Endothelial cell of umbilical vein (primary cell): ENCODE results near the gene DEFB126. TPM values are rescaled to one million over a fixed set of nuclear protein-coding genes. Genes with fewer than 3 reads are reported as not detected.

Experiments
- BruUV-seq: library from RNA; stranded (reverse); fragments of 400-500 nt; replicated peaks from 2 replicates; lab custom pipeline; 2021; lab: Mats Ljungman, UMichigan
- CTCF ChIA-PET: fragments of 300-600, 350-600 bp; sonication (Branson Sonifier 250); formaldehyde crosslinking; loops from one replicate; lab custom pipeline; 2021; ENCODE audit warnings: antibody characterized with exemption, inconsistent platforms; lab: Charles Lee
- POLR2A ChIA-PET: fragments of 300-600, 350-600 bp; sonication (Branson Sonifier 250); formaldehyde crosslinking; loops from one replicate; lab custom pipeline; 2021; ENCODE audit warnings: antibody characterized with exemption, inconsistent platforms; lab: Charles Lee
- DNase-seq: peaks from one replicate; pipeline ENCODE4 v3.0.0-alpha.2; 2011; ENCODE audit warnings: low read depth, low spot score
- FAIRE-seq: peaks from 2 replicates; lab custom pipeline; 2011; peaks lifted over from hg19 to GRCh38; lab: Jason Lieb, UNC
- H2AFZ ChIP-seq: 2 replicates; pipeline ENCODE4 v1.6.0; 2012; ENCODE audit warnings: low read depth, low read length, control low read depth, inconsistent platforms
- H3K27ac ChIP-seq: 2 replicates; pipeline ENCODE4 v1.5.1; 2011; ENCODE audit warnings: low read depth, mild to moderate bottlenecking, control low read depth, low read length, moderate library complexity; ENCODE audit not compliant: insufficient read depth
- H3K27me3 ChIP-seq, 2 experiments: 2 replicates each; pipeline versions ENCODE4 v1.6.0 to v1.6.1; 2011; ENCODE audit warnings: low read length in 2 of 2, mixed read lengths in 1 of 2; ENCODE audit not compliant: control insufficient read depth in 2 of 2, insufficient read depth in 2 of 2
- H3K36me3 ChIP-seq, 2 experiments: 2 replicates in 1 of 2; 3 replicates in 1 of 2; pipeline ENCODE4 v1.5.1; 2011; ENCODE audit warnings: low read length in 2 of 2, mild to moderate bottlenecking in 1 of 2, moderate library complexity in 1 of 2; ENCODE audit not compliant: control insufficient read depth in 2 of 2, insufficient read depth in 2 of 2; ENCODE audit errors: extremely low read depth in 1 of 2
- H3K4me1 ChIP-seq: 3 replicates; pipeline ENCODE4 v1.5.1; 2011; ENCODE audit warnings: mild to moderate bottlenecking, low read length; ENCODE audit not compliant: control insufficient read depth, insufficient read depth; ENCODE audit errors: extremely low read depth
- H3K4me2 ChIP-seq: 2 replicates; pipeline ENCODE4 v1.6.1; 2011; ENCODE audit warnings: low read length, control low read depth, mixed read lengths; ENCODE audit not compliant: insufficient read depth
- H3K4me3 ChIP-seq, 3 experiments: fragments of 200-600 bp in 1 of 3; sonication (generic), shearing (Covaris generic) in 1 of 3; replicated peaks in 1 of 3; 2 replicates each; pipeline ENCODE4 v1.5.1; 2011 to 2016; ENCODE audit warnings: control low read depth in 3 of 3, low read length in 3 of 3, mild to moderate bottlenecking in 2 of 3, inconsistent platforms in 1 of 3, low read depth in 1 of 3, moderate library complexity in 1 of 3; ENCODE audit not compliant: insufficient read depth in 1 of 3
- H3K79me2 ChIP-seq: 2 replicates; pipeline ENCODE4 v1.6.0; 2012; ENCODE audit warnings: low read length, inconsistent platforms; ENCODE audit not compliant: control insufficient read depth, insufficient read depth
- H3K9ac ChIP-seq: replicated peaks from 2 replicates; pipeline ENCODE3; 2011; ENCODE audit warnings: low read length, control low read depth; ENCODE audit not compliant: insufficient read depth; ENCODE audit errors: extremely low read depth
- H3K9me1 ChIP-seq: replicated peaks from 3 replicates; pipeline ENCODE4 v1.6.0; 2011; ENCODE audit warnings: mild to moderate bottlenecking, low read length; ENCODE audit not compliant: control insufficient read depth, insufficient read depth; ENCODE audit errors: extremely low read depth
- H3K9me3 ChIP-seq: replicated peaks from 2 replicates; pipeline ENCODE4 v1.5.1; 2012; ENCODE audit warnings: low read length, inconsistent platforms; ENCODE audit not compliant: control insufficient read depth, insufficient read depth
- H4K20me1 ChIP-seq: replicated peaks from 2 replicates; pipeline ENCODE3; 2011; ENCODE audit warnings: mild to moderate bottlenecking, low read length; ENCODE audit not compliant: control insufficient read depth, insufficient read depth; ENCODE audit errors: extremely low read depth
- CTCF ChIP-seq, 2 donors: IDR thresholded peaks; 1 replicate in 1 of 2; 2 replicates in 1 of 2; pipeline ENCODE4 v1.5.1; 2011; ENCODE audit warnings: low read length in 2 of 2, mild to moderate bottlenecking in 2 of 2, moderate library complexity in 2 of 2, control low read depth in 1 of 2, inconsistent platforms in 1 of 2, low read depth in 1 of 2; ENCODE audit not compliant: insufficient read depth in 1 of 2; ENCODE audit errors: extremely low read depth in 1 of 2
- EZH2 ChIP-seq: IDR thresholded peaks from 2 replicates; pipeline ENCODE4 v1.6.1; 2012; ENCODE audit warnings: borderline replicate concordance, low read depth, mild to moderate bottlenecking, moderate library complexity, low read length, inconsistent platforms; ENCODE audit not compliant: severe bottlenecking
- FOS ChIP-seq: IDR thresholded peaks from 2 replicates; pipeline ENCODE4 v1.6.1; 2011; ENCODE audit warnings: mild to moderate bottlenecking, low read length, moderate library complexity, borderline replicate concordance; ENCODE audit not compliant: insufficient read depth
- GATA2 ChIP-seq: IDR thresholded peaks from 2 replicates; pipeline ENCODE4 v1.7.0; 2011; ENCODE audit warnings: low read depth, mild to moderate bottlenecking, moderate library complexity, mixed read lengths, low read length; ENCODE audit not compliant: insufficient read length, insufficient read depth
- JUN ChIP-seq: IDR thresholded peaks from 2 replicates; pipeline ENCODE4 v1.6.1; 2011; ENCODE audit warnings: borderline replicate concordance, low read depth; ENCODE audit not compliant: insufficient read length, insufficient read depth
- MAX ChIP-seq: IDR thresholded peaks from 2 replicates; pipeline ENCODE4 v1.6.1; 2011; ENCODE audit not compliant: insufficient read depth, insufficient read length
- MYC ChIP-seq: IDR thresholded peaks from one replicate; pipeline ENCODE4 v1.6.1; 2011; ENCODE audit warnings: mild to moderate bottlenecking, low read depth, low read length
- POLR2A ChIP-seq: IDR thresholded peaks from 2 replicates; pipeline ENCODE4 v1.6.1; 2012; ENCODE audit warnings: low read depth, mild to moderate bottlenecking, control low read depth, low read length
- POLR2AphosphoS5 ChIP-seq: IDR thresholded peaks from 2 replicates; pipeline ENCODE4 v1.6.1; 2012; ENCODE audit warnings: low read depth, mild to moderate bottlenecking, control low read depth, low read length, moderate library complexity; ENCODE audit not compliant: insufficient read depth
- dilution Hi-C: fragments of 300-500 bp; cut with MboI; formaldehyde crosslinking; loops from one replicate; pipeline ENCODE4 v1.15.0; 2019; ENCODE audit warnings: low sequenced_read_pairs; ENCODE audit not compliant: extremely low pct_ligation_motif_present
- intact Hi-C: fragments of 100-400 bp; cut with micrococcal nuclease; formaldehyde crosslinking; loops from one replicate; pipeline ENCODE4 v1.10.0; 2022
- polyA plus RNA-seq, 4 experiments: library from polyadenylated mRNA; depleted of rRNA in 3 of 4; stranded (reverse) in 3 of 4; unstranded in 1 of 4; fragments of >200 nt; gene quantifications; 2 replicates each; pipeline versions ENCODE4 v1.2.1 to v1.2.3, GENCODE V29; 2011 to 2012; ENCODE audit warnings: missing spikeins in 1 of 4
- total RNA-seq: library from RNA; stranded (reverse); gene quantifications from 2 replicates; pipeline ENCODE4 v1.2.3, GENCODE V29; 2021

DEFB126 gene
- total and polyA plus RNA-seq, 2 donors (not counting 3 experiments of a cell fraction or from before 2014, with no cell fraction given): not detected

GRCh38 chr20:112396-112795 lies 30.0 kb upstream of the DEFB126 start:
- dilution Hi-C loops: no loop called here
- Histone ChIP-seq H3K27ac (no peak overlapping the region), H3K4me3 (no peak overlapping the region), H3K9me1 (no peaks in the 10 kb centered on the region), H3K4me2 (no peak overlapping the region), H3K36me3 (no peaks in the 10 kb centered on the region), H4K20me1 (no peaks in the 10 kb centered on the region), H3K4me1 (no peaks in the 10 kb centered on the region), H3K9me3 (no peaks in the 10 kb centered on the region), H3K27me3 (no peaks in the 10 kb centered on the region), H3K79me2 (no peaks in the 10 kb centered on the region), H2AFZ (no peak overlapping the region), H3K9ac (no peak overlapping the region)
- BruUV-seq: no TSS peak
- intact Hi-C loops: no loop called here
- TF ChIP-seq MAX: no peak
- no peak for TF ChIP-seq EZH2
- TF ChIP-seq POLR2A: no peak
- TF ChIP-seq CTCF (IDR thresholded peaks at IDR 0.05; ENCODE audit: extremely low read depth in 1 of 2, insufficient read depth in 1 of 2, low read depth in 1 of 2, low read length in 2 of 2): no peak
- no peak for TF ChIP-seq MYC
- no peak for TF ChIP-seq FOS
- no peak for TF ChIP-seq GATA2
- no peak for TF ChIP-seq POLR2AphosphoS5
- no peak for TF ChIP-seq JUN
- FAIRE-seq: no peak
- POLR2A ChIA-PET: no interaction called here
- CTCF ChIA-PET: no interaction called here
- no peak for DNase-seq
